Body of pancreas (tissue), 4 donors: ENCODE measurements around the gene KAZALD1.

Experiments
- CTCF ChIP-seq, 7 experiments: fragments of 450-650 bp in 4 of 7; fragments of 200-600 bp in 3 of 7; sonication (generic) in 3 of 7; IDR thresholded peaks; one replicate each; pipeline ENCODE4 v1.5.1; 2016 to 2019; ENCODE audit warnings: antibody characterized with exemption in 7 of 7
- POLR2A ChIP-seq, 3 donors: fragments of 450-650 bp; IDR thresholded peaks; one replicate each; pipeline ENCODE4 v1.6.1; 2016; ENCODE audit warnings: antibody characterized with exemption in 3 of 3, mild to moderate bottlenecking in 2 of 3

- TF ChIP-seq POLR2A (IDR thresholded peaks at IDR 0.05) (no peak), CTCF (IDR thresholded peaks at IDR 0.05) (no peak)
Observed at GRCh38 chr10:101071885-101072433, 10.2 kb downstream of the KAZALD1 start.
